Stimulated activated naive CD8-positive, alpha-beta T cell treated with anti-CD3 and anti-CD28 coated beads, Interleukin-15, Interleukin-2, amounts not matched to agents 100 U/mL and 50 U/mL, for 24 hours (primary cell): ENCODE data around the gene GNA15.

Source experiments
- ATAC-seq: fragments of 150-1000 bp; cut with Tn5 transposase; one replicate; pipeline ENCODE4 v1.10.0; 2021
- DNase-seq: peaks from one replicate; pipeline ENCODE4 v3.0.0; 2021

GNA15 gene

DNA sequence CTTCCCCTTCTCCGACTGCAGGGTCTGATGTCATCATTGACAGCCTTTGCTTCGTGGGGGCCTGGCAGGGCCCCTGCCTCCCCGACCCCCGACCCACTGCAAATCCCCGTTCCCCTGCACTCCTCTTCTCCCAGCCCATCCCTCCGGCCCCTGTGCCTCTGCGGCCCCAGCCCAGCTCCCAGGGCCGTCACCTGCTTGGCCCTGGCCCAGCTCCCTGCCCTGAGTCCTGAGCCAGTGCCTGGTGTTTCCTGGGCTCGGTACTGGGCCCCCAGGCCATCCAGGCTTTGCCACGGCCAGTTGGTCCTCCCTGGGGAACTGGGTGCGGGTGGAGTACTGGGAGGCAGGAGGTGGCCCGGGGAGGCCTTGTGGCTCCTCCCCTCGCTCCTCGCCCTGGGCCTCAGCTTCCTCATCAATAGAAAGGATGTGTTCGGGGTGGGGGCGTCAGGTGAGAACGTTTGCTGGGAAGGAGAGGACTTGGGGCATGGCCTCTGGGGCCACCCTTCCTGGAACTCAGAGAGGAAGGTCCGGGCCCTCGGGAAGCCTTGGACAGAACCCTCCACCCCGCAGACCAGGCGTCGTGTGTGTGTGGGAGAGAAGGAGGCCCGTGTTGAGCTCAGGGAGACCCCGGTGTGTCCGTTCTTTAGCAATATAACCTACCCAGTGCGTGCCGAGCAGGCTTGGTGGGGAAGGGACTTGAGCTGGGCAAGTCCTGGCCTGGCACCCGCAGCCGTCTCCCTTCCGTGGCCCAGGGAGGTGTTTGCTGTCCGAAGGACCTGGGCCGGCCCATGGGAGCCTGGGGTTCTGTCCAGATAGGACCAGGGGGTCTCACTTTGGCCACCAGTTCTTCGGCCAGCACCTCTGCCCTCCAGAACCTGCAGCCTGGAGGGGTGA lies 72.7 kb downstream of the GNA15 start:
- DNase-seq, result no peak
- no peak for ATAC-seq

DNA sequence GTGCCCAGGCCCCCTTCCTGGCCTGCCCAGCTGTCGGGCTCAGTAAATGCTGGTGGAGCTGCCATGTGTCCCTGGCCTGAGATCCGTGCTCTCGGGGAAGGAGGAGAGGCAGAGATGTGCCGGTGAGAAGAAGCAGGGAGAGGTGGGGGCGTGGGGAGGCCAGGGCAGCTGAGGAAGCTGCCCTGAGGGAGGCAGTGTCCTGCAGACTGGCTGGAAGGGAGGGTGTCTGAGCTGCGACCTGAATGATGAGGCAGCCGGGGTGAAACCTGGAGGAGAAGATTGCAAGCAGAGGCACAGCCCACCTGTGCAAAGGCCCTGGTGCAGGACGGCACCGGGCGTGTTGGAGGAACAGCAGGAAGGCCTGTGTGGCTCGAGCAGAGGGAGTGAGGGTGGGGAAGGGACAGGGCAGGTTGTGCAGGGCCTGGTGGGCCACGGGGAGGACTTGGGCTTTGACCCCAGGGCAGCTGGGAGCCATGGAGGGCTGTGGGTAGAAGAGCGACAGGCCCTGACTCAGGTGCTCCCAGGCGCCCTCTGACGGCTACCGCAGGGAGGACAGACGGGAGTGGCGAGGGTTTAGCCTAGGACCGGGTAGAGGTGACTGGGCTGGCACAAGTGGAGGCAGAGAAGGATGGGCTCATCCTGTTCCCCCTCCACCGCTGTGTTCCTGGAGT lies 74.6 kb downstream of the GNA15 start:
- DNase-seq (peak; percentile 84), ATAC-seq (peak; percentile 92)

DNA sequence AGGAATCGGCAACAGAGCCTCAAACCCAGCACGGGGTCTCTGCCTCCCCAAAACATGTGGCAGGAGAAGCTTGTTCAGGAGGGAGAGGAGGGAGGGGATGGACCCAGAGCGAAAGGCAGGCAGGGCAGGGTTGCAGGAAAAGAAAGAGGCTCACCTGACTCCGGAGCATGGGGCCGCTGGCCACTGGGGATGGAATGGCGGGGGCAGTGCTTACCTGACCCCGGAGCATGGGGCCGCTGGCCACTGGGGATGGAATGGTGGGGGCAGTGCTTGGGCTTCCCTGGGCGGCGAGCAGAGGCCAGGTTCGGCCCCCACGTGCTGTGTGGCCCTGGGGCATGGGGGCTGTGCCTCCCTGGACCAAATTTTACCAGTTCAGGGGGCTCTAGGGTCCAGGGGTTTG lies 75.4 kb downstream of the GNA15 start:
- DNase-seq (no peak), ATAC-seq (peak; percentile 3)

DNA sequence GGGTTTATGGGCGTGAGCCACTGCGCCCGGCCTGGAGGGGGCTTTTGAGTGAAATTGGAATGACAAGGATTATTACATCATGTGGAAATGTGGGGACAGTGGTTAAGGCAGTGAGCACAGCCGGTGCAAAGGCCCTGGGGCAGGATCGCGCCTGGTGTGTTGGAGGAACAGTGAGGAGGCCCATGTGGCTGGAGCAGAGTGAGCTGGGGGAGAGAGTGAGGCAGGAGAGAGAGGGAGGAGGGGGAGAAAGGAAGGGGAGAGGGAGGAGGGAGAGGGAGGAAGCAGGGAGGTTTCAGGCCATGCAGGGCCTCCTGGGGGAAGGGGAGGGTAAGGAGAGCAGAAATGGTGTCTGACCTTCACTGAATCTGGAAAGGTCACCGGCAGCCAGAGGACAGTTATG lies 77.3 kb downstream of the GNA15 start:
- ATAC-seq (no peak), DNase-seq (no peak)
